ENCODE results near the gene CCNF. TPM values are rescaled to one million over a fixed set of nuclear protein-coding genes. Genes with fewer than 3 reads are reported as not detected.

The CCNF gene
- total and polyA plus RNA-seq, 10 of the 15 experiments (the other 5 are each of a cell fraction or from before 2014, with no cell fraction given) = 4.0 to 63.2 (median 27.5) TPM

- peak; percentile 26; the same call in 1 of the 2 replicates for TF ChIP-seq EED (IDR thresholded peaks at IDR 0.05; ENCODE audit: low read depth)
- no peak for TF ChIP-seq CHD1 (IDR thresholded peaks at IDR 0.05; ENCODE audit: low read depth, low read length)
- no peak for TF ChIP-seq TARDBP (IDR thresholded peaks at IDR 0.05; ENCODE audit: borderline replicate concordance)
- TF ChIP-seq CBFB (IDR thresholded peaks at IDR 0.05; ENCODE audit: low read depth) = no peak
- TF ChIP-seq SMC3 (IDR thresholded peaks at IDR 0.05; ENCODE audit: borderline replicate concordance, low read length) = peak; percentile 63; the same call in 1 of the 2 replicates
- no peak for TF ChIP-seq JUNB (IDR thresholded peaks at IDR 0.05)
- TF ChIP-seq, protein P1, sequence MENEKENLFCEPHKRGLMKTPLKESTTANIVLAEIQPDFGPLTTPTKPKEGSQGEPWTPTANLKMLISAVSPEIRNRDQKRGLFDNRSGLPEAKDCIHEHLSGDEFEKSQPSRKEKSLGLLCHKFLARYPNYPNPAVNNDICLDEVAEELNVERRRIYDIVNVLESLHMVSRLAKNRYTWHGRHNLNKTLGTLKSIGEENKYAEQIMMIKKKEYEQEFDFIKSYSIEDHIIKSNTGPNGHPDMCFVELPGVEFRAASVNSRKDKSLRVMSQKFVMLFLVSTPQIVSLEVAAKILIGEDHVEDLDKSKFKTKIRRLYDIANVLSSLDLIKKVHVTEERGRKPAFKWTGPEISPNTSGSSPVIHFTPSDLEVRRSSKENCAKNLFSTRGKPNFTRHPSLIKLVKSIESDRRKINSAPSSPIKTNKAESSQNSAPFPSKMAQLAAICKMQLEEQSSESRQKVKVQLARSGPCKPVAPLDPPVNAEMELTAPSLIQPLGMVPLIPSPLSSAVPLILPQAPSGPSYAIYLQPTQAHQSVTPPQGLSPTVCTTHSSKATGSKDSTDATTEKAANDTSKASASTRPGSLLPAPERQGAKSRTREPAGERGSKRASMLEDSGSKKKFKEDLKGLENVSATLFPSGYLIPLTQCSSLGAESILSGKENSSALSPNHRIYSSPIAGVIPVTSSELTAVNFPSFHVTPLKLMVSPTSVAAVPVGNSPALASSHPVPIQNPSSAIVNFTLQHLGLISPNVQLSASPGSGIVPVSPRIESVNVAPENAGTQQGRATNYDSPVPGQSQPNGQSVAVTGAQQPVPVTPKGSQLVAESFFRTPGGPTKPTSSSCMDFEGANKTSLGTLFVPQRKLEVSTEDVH (IDR thresholded peaks at IDR 0.05; ENCODE audit: low read depth, partially characterized antibody) = no peak
- 0 out of 2 replicates have a peak, but pooled peaks have one; percentile 28 for TF ChIP-seq LARP7 (IDR thresholded peaks at IDR 0.05)
- no peak for TF ChIP-seq ATF2 (IDR thresholded peaks at IDR 0.05; ENCODE audit: low read length)
- peak; percentile 77; the same call in 1 of the 2 replicates for TF ChIP-seq SMARCA5 (IDR thresholded peaks at IDR 0.05)
- TF ChIP-seq ZNF274 (IDR thresholded peaks at IDR 0.05; ENCODE audit: insufficient read depth, insufficient read length) = no peak
- TF ChIP-seq RUNX3 (IDR thresholded peaks at IDR 0.05; ENCODE audit: low read length) = 0 out of 2 replicates have a peak, but pooled peaks have one; percentile 27
- peak; percentile 79 to 89; a peak in 3 of 4 replicates for TF ChIP-seq BHLHE40 (IDR thresholded peaks at IDR 0.05; ENCODE audit: borderline replicate concordance in 1 of 2, low read depth in 2 of 2, low read length in 1 of 2)
- TF ChIP-seq POLR2AphosphoS2 (IDR thresholded peaks at IDR 0.05; ENCODE audit: low read depth, low read length) = no peak
- no peak for TF ChIP-seq CHD4 (IDR thresholded peaks at IDR 0.05)
- TF ChIP-seq TCF12 (IDR thresholded peaks at IDR 0.05; ENCODE audit: low read depth, low read length) = peak; percentile 60; the same call in 1 of the 2 replicates
- no peak for TF ChIP-seq HDAC2 (IDR thresholded peaks at IDR 0.05)
- TF ChIP-seq E2F4 (IDR thresholded peaks at IDR 0.05; ENCODE audit: low read depth, low read length) = no peak
- TF ChIP-seq, protein P2, sequence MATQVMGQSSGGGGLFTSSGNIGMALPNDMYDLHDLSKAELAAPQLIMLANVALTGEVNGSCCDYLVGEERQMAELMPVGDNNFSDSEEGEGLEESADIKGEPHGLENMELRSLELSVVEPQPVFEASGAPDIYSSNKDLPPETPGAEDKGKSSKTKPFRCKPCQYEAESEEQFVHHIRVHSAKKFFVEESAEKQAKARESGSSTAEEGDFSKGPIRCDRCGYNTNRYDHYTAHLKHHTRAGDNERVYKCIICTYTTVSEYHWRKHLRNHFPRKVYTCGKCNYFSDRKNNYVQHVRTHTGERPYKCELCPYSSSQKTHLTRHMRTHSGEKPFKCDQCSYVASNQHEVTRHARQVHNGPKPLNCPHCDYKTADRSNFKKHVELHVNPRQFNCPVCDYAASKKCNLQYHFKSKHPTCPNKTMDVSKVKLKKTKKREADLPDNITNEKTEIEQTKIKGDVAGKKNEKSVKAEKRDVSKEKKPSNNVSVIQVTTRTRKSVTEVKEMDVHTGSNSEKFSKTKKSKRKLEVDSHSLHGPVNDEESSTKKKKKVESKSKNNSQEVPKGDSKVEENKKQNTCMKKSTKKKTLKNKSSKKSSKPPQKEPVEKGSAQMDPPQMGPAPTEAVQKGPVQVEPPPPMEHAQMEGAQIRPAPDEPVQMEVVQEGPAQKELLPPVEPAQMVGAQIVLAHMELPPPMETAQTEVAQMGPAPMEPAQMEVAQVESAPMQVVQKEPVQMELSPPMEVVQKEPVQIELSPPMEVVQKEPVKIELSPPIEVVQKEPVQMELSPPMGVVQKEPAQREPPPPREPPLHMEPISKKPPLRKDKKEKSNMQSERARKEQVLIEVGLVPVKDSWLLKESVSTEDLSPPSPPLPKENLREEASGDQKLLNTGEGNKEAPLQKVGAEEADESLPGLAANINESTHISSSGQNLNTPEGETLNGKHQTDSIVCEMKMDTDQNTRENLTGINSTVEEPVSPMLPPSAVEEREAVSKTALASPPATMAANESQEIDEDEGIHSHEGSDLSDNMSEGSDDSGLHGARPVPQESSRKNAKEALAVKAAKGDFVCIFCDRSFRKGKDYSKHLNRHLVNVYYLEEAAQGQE (IDR thresholded peaks at IDR 0.05; ENCODE audit: low read depth, low read length) = no peak
- TF ChIP-seq ZNF24 (IDR thresholded peaks at IDR 0.05) = no peak
- no peak for TF ChIP-seq CHD2 (IDR thresholded peaks at IDR 0.05; ENCODE audit: borderline replicate concordance, low read depth, low read length)
- 0 out of 2 replicates have a peak, but pooled peaks have one; percentile 21 for TF ChIP-seq MAX (IDR thresholded peaks at IDR 0.05; ENCODE audit: low read depth, low read length)
- 0 out of 2 replicates have a peak, but pooled peaks have one; percentile 61 for TF ChIP-seq NBN (IDR thresholded peaks at IDR 0.05)
Measured at GRCh38 chr16:2486645-2487516, 57.6 kb downstream of the CCNF start (continued).
